Spleen (tissue), 11 donors: Measurements from ENCODE around the gene PXT1. TPM values are rescaled to one million over a fixed set of nuclear protein-coding genes. Genes with fewer than 3 reads are reported as not detected.

Source experiments
- DNase-seq: peaks from one replicate; pipeline ENCODE4 v3.0.0-alpha.2; 2020
- H3K27ac ChIP-seq, 8 donors: fragments of 200-600 bp; sonication (generic) in 7 of 8; 1 replicate in 4 of 8; 2 replicates in 4 of 8; pipeline versions ENCODE4 v1.5.0 to v1.8.0; 2016 to 2021; ENCODE audit warnings: inconsistent platforms in 4 of 8, mild to moderate bottlenecking in 4 of 8, moderate library complexity in 1 of 8
- H3K27me3 ChIP-seq, 7 donors: fragments of 200-600 bp; sonication (generic) in 6 of 7; replicated peaks in 1 of 7; 1 replicate in 4 of 7; 2 replicates in 3 of 7; pipeline versions ENCODE4 v1.5.0 to v1.8.0; 2016 to 2021; ENCODE audit warnings: inconsistent platforms in 3 of 7, mild to moderate bottlenecking in 1 of 7
- H3K36me3 ChIP-seq, 6 donors: fragments of 200-600 bp; sonication (generic) in 5 of 6; 1 replicate in 4 of 6; 2 replicates in 2 of 6; pipeline versions ENCODE4 v1.5.0 to v1.8.0; 2016 to 2021; ENCODE audit warnings: inconsistent platforms in 2 of 6
- H3K4me1 ChIP-seq, 6 donors: fragments of 200-600 bp; sonication (generic) in 5 of 6; 1 replicate in 3 of 6; 2 replicates in 3 of 6; pipeline versions ENCODE4 v1.5.0 to v1.8.0; 2016 to 2021; ENCODE audit warnings: inconsistent platforms in 3 of 6
- H3K4me3 ChIP-seq, 8 donors: fragments of 200-600 bp; sonication (generic) in 7 of 8; 1 replicate in 4 of 8; 2 replicates in 4 of 8; pipeline versions ENCODE4 v1.5.0 to v1.8.0; 2016 to 2021; ENCODE audit warnings: inconsistent platforms in 4 of 8, mild to moderate bottlenecking in 4 of 8, moderate library complexity in 2 of 8
- H3K9me3 ChIP-seq, 8 donors: fragments of 200-600 bp; sonication (generic) in 7 of 8; 1 replicate in 4 of 8; 2 replicates in 4 of 8; pipeline versions ENCODE4 v1.5.0 to v1.8.0; 2016 to 2021; ENCODE audit warnings: inconsistent platforms in 4 of 8
- POLR2A ChIP-seq, 3 donors: fragments of 450-650 bp; IDR thresholded peaks; one replicate each; pipeline ENCODE4 v1.5.1; 2017; ENCODE audit warnings: antibody characterized with exemption in 3 of 3, mild to moderate bottlenecking in 1 of 3
- POLR2AphosphoS5 ChIP-seq, 3 donors: sonication (generic); formaldehyde crosslinking; IDR thresholded peaks; one replicate each; pipeline ENCODE4 v1.5.1; 2017; ENCODE audit warnings: antibody characterized with exemption in 3 of 3
- WGBS, 5 donors: extraction: QIAGEN DNeasy Blood & Tissue Kit in 3 of 5; methylation state at CpG; one replicate each; pipeline versions ENCODE4 v1.1.5 to v1.1.7; 2013 to 2018; 5-methylcytosine and 5-hydroxymethylcytosine counted together
- intact Hi-C: fragments of 100-400 bp; cut with DNase I; formaldehyde crosslinking; loops from one replicate; pipeline ENCODE4 v1.15.0; 2023; ENCODE audit warnings: low total_unique reads
- polyA plus RNA-seq, 3 donors: library from polyadenylated mRNA; stranded (reverse); fragments of 200-250 nt; gene quantifications; one replicate each; pipeline ENCODE4 v1.2.1, GENCODE V29; 2013
- total RNA-seq, 7 donors: library from RNA; depleted of rRNA in 3 of 7; stranded (reverse); fragments of >200 nt in 3 of 7; fragmentation: NEBNext Ultra II Directional in 4 of 7; extraction: Animal tissue kit (Norgen Biotek cat#: 25700) in 4 of 7; gene quantifications; one replicate each; pipeline versions ENCODE4 v1.1.0 to v1.2.1, GENCODE V29; 2016 to 2021
- TF ChIP-seq, protein P1 (sequence below), 11 experiments: fragments of 200-600 bp in 7 of 11; fragments of 450-650 bp in 4 of 11; sonication (generic) in 4 of 11; IDR thresholded peaks in 8 of 11; conservative IDR thresholded peaks in 3 of 11; 1 replicate in 7 of 11; 2 replicates in 4 of 11; pipeline versions ENCODE4 v1.4.0 to v1.8.0; 2016 to 2021; ENCODE audit warnings: antibody characterized with exemption in 11 of 11, inconsistent platforms in 4 of 11, mild to moderate bottlenecking in 1 of 11
- donor health status: healthy with polysubstance abuse.
- donor health status: DM: no; HTN: no; CAD: no; lungs with moderate emphysema.
- donor health status: DM: no; HTN: no; CAD: no.
- donor health status: Bipolar disorder and iron deficiency.
- donor health status: healthy.
- donor health status: DM: no; HTN: no; CAD: no.
- donor health status: DM: yes; HTN: yes; CAD: no.

Gene PXT1
- total and polyA plus RNA-seq, 10 donors, result 0.49 TPM; not detected in 9

DNA sequence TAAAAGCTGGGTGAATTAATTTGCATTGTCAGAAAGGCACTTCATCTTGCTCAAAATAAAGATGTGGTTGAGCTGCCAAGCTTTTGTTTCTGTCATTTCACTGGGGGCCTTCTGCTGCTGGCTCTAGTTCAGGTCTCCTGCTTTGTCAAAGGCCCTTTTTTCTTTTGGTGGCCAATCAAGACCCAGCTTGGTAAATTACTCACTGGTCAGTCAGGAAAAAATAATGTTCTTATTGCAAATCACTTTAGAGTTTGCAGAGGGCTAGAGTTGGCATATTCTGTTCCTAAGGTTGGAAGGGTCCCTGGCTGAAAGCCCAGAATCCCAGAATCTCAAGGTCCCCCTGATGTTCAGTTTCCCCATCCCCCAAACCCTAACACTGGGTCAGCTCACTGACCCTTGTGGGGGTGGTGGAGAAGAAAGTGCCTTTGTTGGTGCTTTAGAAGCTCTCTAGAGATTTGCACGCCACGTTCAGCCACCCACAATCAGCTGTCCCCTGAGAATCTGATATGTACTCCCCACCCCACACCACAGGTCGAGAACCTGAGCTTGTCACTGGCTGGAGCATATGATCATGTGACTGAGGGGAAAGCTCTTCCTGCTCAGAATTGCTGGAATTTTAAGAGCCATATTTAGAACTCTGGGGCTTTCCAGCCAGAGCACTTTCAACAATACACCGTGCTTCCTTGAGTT lies 84.3 kb downstream of the PXT1 start:
- intact Hi-C loops, result loop anchor here (10.0 kb wide), 1 partner anchor 234 kb away; no protein-coding TSS in a partner anchor
- Histone ChIP-seq H3K36me3 (peaks cover 0 to 7% (median 0%) of the 10 kb centered on the region in 6 donors), H3K27ac (peak overlapping the region in 6 of 8 donors; percentile 24 to 54 (median 40)), H3K9me3 (no peaks in the 10 kb centered on the region), H3K4me1 (peaks cover 0 to 38% (median 22%) of the 10 kb centered on the region in 6 donors), H3K4me3 (no peak overlapping the region), H3K27me3 (peaks cover 0 to 24% (median 0%) of the 10 kb centered on the region in 7 donors)
- no peak for DNase-seq
- TF ChIP-seq POLR2AphosphoS5 (IDR thresholded peaks at IDR 0.05), result no peak
- 33 to 61% (median 43%) methylated on average over 4 of the region's 4 CpGs for WGBS, 5 donors

- intact Hi-C loops, result loop anchor here (10.0 kb wide), 1 partner anchor 233 kb away; no protein-coding TSS in a partner anchor
- 69 to 81% (median 78%) methylated on average over 3 of the region's 3 CpGs for WGBS, 5 donors
- peak overlapping the region in 5 of 8 donors; percentile 24 to 54 (median 41) for H3K27ac ChIP-seq
Measured at GRCh38 chr6:36357872-36358225, 84.8 kb downstream of the PXT1 start.

GRCh38 chr6:36355819-36356218 lies 86.8 kb downstream of the PXT1 start:
- H3K27me3 ChIP-seq, result peaks cover 0 to 40% (median 0%) of the 10 kb centered on the region in 7 donors
- intact Hi-C loops, result loop anchor here (10.0 kb wide), 1 partner anchor 231 kb away; no protein-coding TSS in a partner anchor
- H3K4me3 ChIP-seq, result no peak overlapping the region
- TF ChIP-seq, protein P1, sequence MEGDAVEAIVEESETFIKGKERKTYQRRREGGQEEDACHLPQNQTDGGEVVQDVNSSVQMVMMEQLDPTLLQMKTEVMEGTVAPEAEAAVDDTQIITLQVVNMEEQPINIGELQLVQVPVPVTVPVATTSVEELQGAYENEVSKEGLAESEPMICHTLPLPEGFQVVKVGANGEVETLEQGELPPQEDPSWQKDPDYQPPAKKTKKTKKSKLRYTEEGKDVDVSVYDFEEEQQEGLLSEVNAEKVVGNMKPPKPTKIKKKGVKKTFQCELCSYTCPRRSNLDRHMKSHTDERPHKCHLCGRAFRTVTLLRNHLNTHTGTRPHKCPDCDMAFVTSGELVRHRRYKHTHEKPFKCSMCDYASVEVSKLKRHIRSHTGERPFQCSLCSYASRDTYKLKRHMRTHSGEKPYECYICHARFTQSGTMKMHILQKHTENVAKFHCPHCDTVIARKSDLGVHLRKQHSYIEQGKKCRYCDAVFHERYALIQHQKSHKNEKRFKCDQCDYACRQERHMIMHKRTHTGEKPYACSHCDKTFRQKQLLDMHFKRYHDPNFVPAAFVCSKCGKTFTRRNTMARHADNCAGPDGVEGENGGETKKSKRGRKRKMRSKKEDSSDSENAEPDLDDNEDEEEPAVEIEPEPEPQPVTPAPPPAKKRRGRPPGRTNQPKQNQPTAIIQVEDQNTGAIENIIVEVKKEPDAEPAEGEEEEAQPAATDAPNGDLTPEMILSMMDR (IDR thresholded peaks at IDR 0.05 in 8 of 11, conservative IDR thresholded peaks at IDR 0.05 in 3 of 11), result no peak
- TF ChIP-seq POLR2A (IDR thresholded peaks at IDR 0.05), result no peak
- no peak for TF ChIP-seq POLR2AphosphoS5 (IDR thresholded peaks at IDR 0.05)
- H3K27ac ChIP-seq, result no peak overlapping the region
- no peaks in the 10 kb centered on the region for H3K36me3 ChIP-seq
- no peak for DNase-seq
- peaks cover 0 to 31% (median 26%) of the 10 kb centered on the region in 6 donors for H3K4me1 ChIP-seq
- peaks cover 0 to 5% (median 0%) of the 10 kb centered on the region in 8 donors for H3K9me3 ChIP-seq
- 31 to 65% (median 45%) methylated on average over 4 of the region's 4 CpGs for WGBS, 5 donors

More at GRCh38 chr6:36357872-36358225, 84.8 kb downstream of the PXT1 start:
- Histone ChIP-seq H3K9me3 (no peaks in the 10 kb centered on the region), H3K4me1 (peaks cover 0 to 33% (median 22%) of the 10 kb centered on the region in 6 donors), H3K36me3 (peaks cover 0 to 4% (median 0%) of the 10 kb centered on the region in 6 donors), H3K27me3 (peaks cover 0 to 29% (median 0%) of the 10 kb centered on the region in 7 donors), H3K4me3 (no peak overlapping the region)
- TF ChIP-seq, protein P1 (IDR thresholded peaks at IDR 0.05 in 8 of 11, conservative IDR thresholded peaks at IDR 0.05 in 3 of 11), result no peak
- TF ChIP-seq POLR2A (IDR thresholded peaks at IDR 0.05), result no peak
- TF ChIP-seq POLR2AphosphoS5 (IDR thresholded peaks at IDR 0.05), result no peak
- no peak for DNase-seq

GRCh38 chr6:36353411-36353915 lies 89.2 kb downstream of the PXT1 start:
- TF ChIP-seq, protein P1 (IDR thresholded peaks at IDR 0.05 in 8 of 11, conservative IDR thresholded peaks at IDR 0.05 in 3 of 11), result no peak
- TF ChIP-seq POLR2A (IDR thresholded peaks at IDR 0.05), result no peak
- no peak for TF ChIP-seq POLR2AphosphoS5 (IDR thresholded peaks at IDR 0.05)
- intact Hi-C loops, result loop anchor here (10.0 kb wide), 1 partner anchor 229 kb away; no protein-coding TSS in a partner anchor
- Histone ChIP-seq H3K4me1 (peaks cover 0 to 25% (median 14%) of the 10 kb centered on the region in 6 donors), H3K36me3 (no peaks in the 10 kb centered on the region), H3K27ac (no peak overlapping the region), H3K4me3 (no peak overlapping the region), H3K27me3 (peaks cover 0 to 40% (median 0%) of the 10 kb centered on the region in 7 donors), H3K9me3 (peaks cover 0 to 5% (median 0%) of the 10 kb centered on the region in 8 donors)
- no peak for DNase-seq
- 75 to 83% (median 78%) methylated on average over 4 of the region's 4 CpGs for WGBS, 5 donors
